ENCODE data around the gene MTHFD2. TPM values are rescaled to one million over a fixed set of nuclear protein-coding genes. Genes with fewer than 3 reads are reported as not detected.

MTHFD2 gene
- total RNA-seq, 1 donor from 2014 or later, result 293 TPM

DNA sequence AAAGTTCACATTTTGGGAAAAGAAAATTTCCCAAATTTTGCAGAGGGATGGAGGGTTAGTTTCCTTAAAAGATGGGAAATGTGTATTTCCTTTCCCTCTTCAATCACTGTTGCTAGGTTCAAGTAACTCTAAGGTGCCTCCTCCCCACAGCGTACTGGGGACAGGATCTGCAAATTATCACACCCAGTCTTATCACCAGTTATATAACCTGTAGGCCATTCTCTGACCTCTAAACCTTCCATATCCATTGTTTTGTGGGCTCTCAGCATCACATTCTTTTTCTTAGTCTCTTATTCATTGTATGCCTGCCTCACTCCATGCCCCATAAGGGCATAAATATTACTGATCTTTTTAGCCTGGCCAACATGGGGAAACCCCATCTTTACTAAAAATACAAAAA, 3.6 kb upstream of the MTHFD2 start:
- Mint-ChIP-seq H3K27ac (ENCODE audit: unreplicated experiment) (no peak overlapping the region), H3K36me3 (ENCODE audit: unreplicated experiment) (peaks cover 4% of the 10 kb centered on the region), H3K9me3 (ENCODE audit: unreplicated experiment) (peaks cover 15% of the 10 kb centered on the region), H3K4me3 (ENCODE audit: unreplicated experiment) (no peak overlapping the region), H3K27me3 (ENCODE audit: unreplicated experiment) (peaks cover 13% of the 10 kb centered on the region), H3K4me1 (ENCODE audit: low read depth, unreplicated experiment) (peaks cover 2% of the 10 kb centered on the region)
- no peak for DNase-seq
- TF ChIP-seq CTCF (IDR thresholded peaks at IDR 0.05; ENCODE audit: partially characterized antibody, unreplicated experiment), result no peak

- Mint-ChIP-seq H3K27me3 (ENCODE audit: unreplicated experiment) (peaks cover 17% of the 10 kb centered on the region), H3K9me3 (ENCODE audit: unreplicated experiment) (peaks cover 17% of the 10 kb centered on the region), H3K4me1 (ENCODE audit: low read depth, unreplicated experiment) (peaks cover 7% of the 10 kb centered on the region), H3K27ac (ENCODE audit: unreplicated experiment) (no peak overlapping the region), H3K36me3 (ENCODE audit: unreplicated experiment) (peaks cover 4% of the 10 kb centered on the region), H3K4me3 (ENCODE audit: unreplicated experiment) (peak overlapping the region; percentile 57)
- no peak for TF ChIP-seq CTCF (IDR thresholded peaks at IDR 0.05; ENCODE audit: partially characterized antibody, unreplicated experiment)
- DNase-seq, result no peak
These were observed 1.4 kb upstream of the MTHFD2 start for GRCh38 chr2:74197049-74197448.

- TF ChIP-seq CTCF (IDR thresholded peaks at IDR 0.05; ENCODE audit: partially characterized antibody, unreplicated experiment), result no peak
- Mint-ChIP-seq H3K27ac (ENCODE audit: unreplicated experiment) (peak overlapping the region; percentile 100), H3K9me3 (ENCODE audit: unreplicated experiment) (peaks cover 17% of the 10 kb centered on the region), H3K36me3 (ENCODE audit: unreplicated experiment) (peaks cover 4% of the 10 kb centered on the region), H3K4me1 (ENCODE audit: low read depth, unreplicated experiment) (peaks cover 7% of the 10 kb centered on the region), H3K27me3 (ENCODE audit: unreplicated experiment) (peaks cover 17% of the 10 kb centered on the region), H3K4me3 (ENCODE audit: unreplicated experiment) (peak overlapping the region; percentile 97)
- no peak for DNase-seq
These were observed 373 bp upstream of the MTHFD2 start for GRCh38 chr2:74198023-74198460.

DNA sequence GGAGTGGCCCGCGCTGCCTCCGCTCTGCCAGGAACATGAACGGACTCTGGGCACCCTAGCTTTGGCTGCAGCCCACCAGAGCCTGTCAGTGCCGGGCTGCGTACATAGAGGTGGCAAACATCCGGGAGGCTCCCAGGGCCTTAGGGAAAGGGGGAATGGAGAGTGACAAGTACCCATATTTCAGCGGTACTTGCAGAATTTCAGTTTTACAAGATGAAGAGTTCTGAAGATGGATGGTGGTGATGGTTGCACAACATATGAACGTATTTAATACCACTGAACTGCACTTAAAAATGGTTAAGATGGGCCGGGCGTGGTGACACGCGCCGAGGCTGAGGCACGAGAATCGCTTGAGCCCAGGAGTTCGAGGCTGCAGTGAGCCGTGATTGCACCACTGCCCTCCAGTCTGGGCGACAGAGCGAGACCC, 873 bp downstream of the MTHFD2 start:
- H3K4me1 Mint-ChIP-seq (ENCODE audit: low read depth, unreplicated experiment), result peaks cover 10% of the 10 kb centered on the region
- H3K27me3 Mint-ChIP-seq (ENCODE audit: unreplicated experiment), result peaks cover 17% of the 10 kb centered on the region
- H3K27ac Mint-ChIP-seq (ENCODE audit: unreplicated experiment), result peak overlapping the region; percentile 99
- peaks cover 17% of the 10 kb centered on the region for H3K9me3 Mint-ChIP-seq (ENCODE audit: unreplicated experiment)
- no peak for DNase-seq
- peak; percentile 30 for TF ChIP-seq CTCF (IDR thresholded peaks at IDR 0.05; ENCODE audit: partially characterized antibody, unreplicated experiment)
- H3K4me3 Mint-ChIP-seq (ENCODE audit: unreplicated experiment), result peak overlapping the region; percentile 100
- peaks cover 4% of the 10 kb centered on the region for H3K36me3 Mint-ChIP-seq (ENCODE audit: unreplicated experiment)

DNA sequence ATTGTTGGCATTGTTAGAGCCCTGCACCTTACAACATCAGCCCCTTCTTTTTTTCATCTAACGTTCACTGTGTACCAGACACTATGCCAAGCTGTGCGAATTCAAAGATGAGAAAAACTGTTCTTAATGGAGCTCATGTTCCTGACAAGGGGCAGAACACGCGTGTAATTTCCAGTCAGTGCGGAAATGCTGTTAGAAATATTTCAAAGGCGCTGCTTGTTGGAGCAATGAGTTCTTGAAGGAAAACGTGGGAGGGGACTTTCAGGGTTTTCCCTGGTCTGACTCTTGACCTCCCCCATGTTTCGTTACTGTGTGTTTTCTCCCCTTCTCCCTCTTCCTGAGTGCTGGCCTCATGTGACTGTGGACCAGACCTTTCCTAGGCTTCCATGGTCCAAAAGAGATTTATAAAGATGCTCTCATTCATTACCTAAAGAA, 1.5 kb downstream of the MTHFD2 start:
- Mint-ChIP-seq H3K4me3 (ENCODE audit: unreplicated experiment) (peak overlapping the region; percentile 100), H3K9me3 (ENCODE audit: unreplicated experiment) (peaks cover 17% of the 10 kb centered on the region), H3K4me1 (ENCODE audit: low read depth, unreplicated experiment) (peaks cover 10% of the 10 kb centered on the region), H3K27me3 (ENCODE audit: unreplicated experiment) (peaks cover 17% of the 10 kb centered on the region), H3K27ac (ENCODE audit: unreplicated experiment) (peak overlapping the region; percentile 99), H3K36me3 (ENCODE audit: unreplicated experiment) (peaks cover 4% of the 10 kb centered on the region)
- DNase-seq, result no peak
- no peak for TF ChIP-seq CTCF (IDR thresholded peaks at IDR 0.05; ENCODE audit: partially characterized antibody, unreplicated experiment)

All from glutamatergic neuron (in vitro differentiated cells).